ENCODE results near the gene SHOX. TPM values are rescaled to one million over a fixed set of nuclear protein-coding genes. Genes with fewer than 3 reads are reported as not detected.
A peak's percentile ranks its signal among the peaks of the same experiment; 100 is the strongest.

Gene SHOX
- polyA plus RNA-seq, 1 donor (not counting 4 experiments of a cell fraction or from before 2014, with no cell fraction given), result not detected

GRCh38 chrX:633985-634958, 3.7 kb downstream of the SHOX start:
- TF ChIP-seq, protein P1, sequence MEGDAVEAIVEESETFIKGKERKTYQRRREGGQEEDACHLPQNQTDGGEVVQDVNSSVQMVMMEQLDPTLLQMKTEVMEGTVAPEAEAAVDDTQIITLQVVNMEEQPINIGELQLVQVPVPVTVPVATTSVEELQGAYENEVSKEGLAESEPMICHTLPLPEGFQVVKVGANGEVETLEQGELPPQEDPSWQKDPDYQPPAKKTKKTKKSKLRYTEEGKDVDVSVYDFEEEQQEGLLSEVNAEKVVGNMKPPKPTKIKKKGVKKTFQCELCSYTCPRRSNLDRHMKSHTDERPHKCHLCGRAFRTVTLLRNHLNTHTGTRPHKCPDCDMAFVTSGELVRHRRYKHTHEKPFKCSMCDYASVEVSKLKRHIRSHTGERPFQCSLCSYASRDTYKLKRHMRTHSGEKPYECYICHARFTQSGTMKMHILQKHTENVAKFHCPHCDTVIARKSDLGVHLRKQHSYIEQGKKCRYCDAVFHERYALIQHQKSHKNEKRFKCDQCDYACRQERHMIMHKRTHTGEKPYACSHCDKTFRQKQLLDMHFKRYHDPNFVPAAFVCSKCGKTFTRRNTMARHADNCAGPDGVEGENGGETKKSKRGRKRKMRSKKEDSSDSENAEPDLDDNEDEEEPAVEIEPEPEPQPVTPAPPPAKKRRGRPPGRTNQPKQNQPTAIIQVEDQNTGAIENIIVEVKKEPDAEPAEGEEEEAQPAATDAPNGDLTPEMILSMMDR (optimal IDR thresholded peaks at IDR 0.05 in 1 of 3, IDR thresholded peaks at IDR 0.05 in 1 of 3, conservative IDR thresholded peaks at IDR 0.05 in 1 of 3; ENCODE audit: extremely low read depth in 1 of 3, insufficient read depth in 2 of 3, low read length in 3 of 3), result no peak
- TF ChIP-seq EZH2 (IDR thresholded peaks at IDR 0.05; ENCODE audit: low read length), result peak; percentile 53
- Histone ChIP-seq H3K9me1 (ENCODE audit: control insufficient read depth, extremely low read depth, insufficient read depth, low read length) (no peaks in the 10 kb centered on the region), H3K9ac (ENCODE audit: control insufficient read depth, extremely low read depth, insufficient read depth, low read length) (no peak overlapping the region), H3K4me3 (ENCODE audit: control insufficient read depth in 2 of 3, extremely low read depth in 1 of 3, insufficient read depth in 2 of 3, low read depth in 1 of 3, low read length in 3 of 3) (no peak overlapping the region), H2AFZ (ENCODE audit: control insufficient read depth, low read length) (no peak overlapping the region), H3K27me3 (ENCODE audit: control insufficient read depth, extremely low read depth, insufficient read depth, low read length) (peaks cover 90% of the 10 kb centered on the region), H4K20me1 (ENCODE audit: control insufficient read depth, extremely low read depth, insufficient read depth, low read length) (no peaks in the 10 kb centered on the region), H3K9me3 (ENCODE audit: control insufficient read depth, low read depth, low read length) (no peaks in the 10 kb centered on the region), H3K79me2 (ENCODE audit: control insufficient read depth, insufficient read depth, low read length) (no peaks in the 10 kb centered on the region), H3K36me3 (ENCODE audit: control insufficient read depth in 2 of 2, extremely low read depth in 1 of 2, insufficient read depth in 2 of 2, low read length in 2 of 2) (no peaks in the 10 kb centered on the region), H3K4me2 (ENCODE audit: control insufficient read depth, extremely low read depth, insufficient read depth, low read depth, low read length) (no peak overlapping the region), H3K4me1 (ENCODE audit: control insufficient read depth, extremely low read depth, insufficient read depth, low read length) (no peaks in the 10 kb centered on the region), H3K27ac (ENCODE audit: control insufficient read depth, insufficient read depth, low read length) (no peak overlapping the region)
- DNase-seq (ENCODE audit: low read depth, low spot score), result no peak
- FAIRE-seq, result no peak
- dilution Hi-C loops (cut with MboI; ENCODE audit: extremely low pct_ligation_motif_present, low sequenced_read_pairs), result no loop called here

- peaks cover 80% of the 10 kb centered on the region for H3K27me3 ChIP-seq (ENCODE audit: control insufficient read depth, extremely low read depth, insufficient read depth, low read length)
- no peaks in the 10 kb centered on the region for H3K36me3 ChIP-seq (ENCODE audit: control insufficient read depth in 2 of 2, extremely low read depth in 1 of 2, insufficient read depth in 2 of 2, low read length in 2 of 2)
- no peaks in the 10 kb centered on the region for H3K79me2 ChIP-seq (ENCODE audit: control insufficient read depth, insufficient read depth, low read length)
- dilution Hi-C loops (cut with MboI; ENCODE audit: extremely low pct_ligation_motif_present, low sequenced_read_pairs), result no loop called here
- FAIRE-seq (no peak), DNase-seq (ENCODE audit: low read depth, low spot score) (no peak)
- no peak overlapping the region for H3K27ac ChIP-seq (ENCODE audit: control insufficient read depth, insufficient read depth, low read length)
- H3K9ac ChIP-seq (ENCODE audit: control insufficient read depth, extremely low read depth, insufficient read depth, low read length), result no peak overlapping the region
- TF ChIP-seq, protein P1 (optimal IDR thresholded peaks at IDR 0.05 in 1 of 3, IDR thresholded peaks at IDR 0.05 in 1 of 3, conservative IDR thresholded peaks at IDR 0.05 in 1 of 3; ENCODE audit: extremely low read depth in 1 of 3, insufficient read depth in 2 of 3, low read length in 3 of 3), result no peak
- TF ChIP-seq EZH2 (IDR thresholded peaks at IDR 0.05; ENCODE audit: low read length), result no peak
- H3K4me2 ChIP-seq (ENCODE audit: control insufficient read depth, extremely low read depth, insufficient read depth, low read depth, low read length), result no peak overlapping the region
- no peak overlapping the region for H3K4me3 ChIP-seq (ENCODE audit: control insufficient read depth in 2 of 3, extremely low read depth in 1 of 3, insufficient read depth in 2 of 3, low read depth in 1 of 3, low read length in 3 of 3)
- no peak overlapping the region for H2AFZ ChIP-seq (ENCODE audit: control insufficient read depth, low read length)
- no peaks in the 10 kb centered on the region for H3K4me1 ChIP-seq (ENCODE audit: control insufficient read depth, extremely low read depth, insufficient read depth, low read length)
- H4K20me1 ChIP-seq (ENCODE audit: control insufficient read depth, extremely low read depth, insufficient read depth, low read length), result no peaks in the 10 kb centered on the region
- no peaks in the 10 kb centered on the region for H3K9me1 ChIP-seq (ENCODE audit: control insufficient read depth, extremely low read depth, insufficient read depth, low read length)
- no peaks in the 10 kb centered on the region for H3K9me3 ChIP-seq (ENCODE audit: control insufficient read depth, low read depth, low read length)
Observed at GRCh38 chrX:635428-636090, 5.0 kb downstream of the SHOX start.

Data from keratinocyte (primary cell).